Measurements from ENCODE around the gene TBC1D22A. TPM values are rescaled to one million over a fixed set of nuclear protein-coding genes. Genes with fewer than 3 reads are reported as not detected.

TBC1D22A gene
- total RNA-seq, 1 experiment from 2014 or later = 27.6 TPM

DNA sequence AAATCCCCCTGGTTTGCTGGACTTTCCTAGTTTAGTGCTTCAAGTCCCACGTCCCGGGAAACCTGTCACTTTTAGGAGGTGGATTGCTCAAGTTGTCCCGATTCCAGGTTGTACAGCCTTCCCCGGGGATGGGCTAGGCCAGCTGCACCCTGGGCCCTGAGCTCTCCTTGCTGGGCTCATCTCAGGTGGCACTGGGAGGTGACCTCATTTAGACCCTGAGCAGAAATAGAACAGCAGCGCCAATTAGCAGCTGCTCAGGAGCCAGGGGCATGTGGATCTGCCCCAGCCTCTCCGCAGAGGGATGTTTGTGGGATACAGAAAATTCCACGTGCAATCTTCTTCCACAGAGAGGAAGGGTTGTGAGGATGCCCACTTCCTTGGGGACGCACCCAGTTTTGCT lies 14.8 kb upstream of the TBC1D22A start:
- intact Hi-C loops (cut with micrococcal nuclease; ENCODE audit: unreplicated experiment) = no loop called here
- peaks cover 4% of the 10 kb centered on the region for H3K36me3 Mint-ChIP-seq (ENCODE audit: insufficient read depth, unreplicated experiment)
- no peak overlapping the region for H3K4me3 Mint-ChIP-seq (ENCODE audit: low read depth, unreplicated experiment)
- CTCF ChIA-PET = interaction anchor here (2.3 kb wide), 1 partner anchor 9 kb away, joined by 7 read pairs; no protein-coding TSS in a partner anchor
- no peak overlapping the region for H3K27ac Mint-ChIP-seq (ENCODE audit: unreplicated experiment)
- no peak for DNase-seq
- TF ChIP-seq, protein P1, sequence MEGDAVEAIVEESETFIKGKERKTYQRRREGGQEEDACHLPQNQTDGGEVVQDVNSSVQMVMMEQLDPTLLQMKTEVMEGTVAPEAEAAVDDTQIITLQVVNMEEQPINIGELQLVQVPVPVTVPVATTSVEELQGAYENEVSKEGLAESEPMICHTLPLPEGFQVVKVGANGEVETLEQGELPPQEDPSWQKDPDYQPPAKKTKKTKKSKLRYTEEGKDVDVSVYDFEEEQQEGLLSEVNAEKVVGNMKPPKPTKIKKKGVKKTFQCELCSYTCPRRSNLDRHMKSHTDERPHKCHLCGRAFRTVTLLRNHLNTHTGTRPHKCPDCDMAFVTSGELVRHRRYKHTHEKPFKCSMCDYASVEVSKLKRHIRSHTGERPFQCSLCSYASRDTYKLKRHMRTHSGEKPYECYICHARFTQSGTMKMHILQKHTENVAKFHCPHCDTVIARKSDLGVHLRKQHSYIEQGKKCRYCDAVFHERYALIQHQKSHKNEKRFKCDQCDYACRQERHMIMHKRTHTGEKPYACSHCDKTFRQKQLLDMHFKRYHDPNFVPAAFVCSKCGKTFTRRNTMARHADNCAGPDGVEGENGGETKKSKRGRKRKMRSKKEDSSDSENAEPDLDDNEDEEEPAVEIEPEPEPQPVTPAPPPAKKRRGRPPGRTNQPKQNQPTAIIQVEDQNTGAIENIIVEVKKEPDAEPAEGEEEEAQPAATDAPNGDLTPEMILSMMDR (IDR thresholded peaks at IDR 0.05; ENCODE audit: unreplicated experiment) = no peak
- no peaks in the 10 kb centered on the region for H3K27me3 Mint-ChIP-seq (ENCODE audit: unreplicated experiment)
- H3K4me1 Mint-ChIP-seq (ENCODE audit: low read depth, unreplicated experiment) = peaks cover 45% of the 10 kb centered on the region
- BruUV-seq (replicated peaks) = no TSS peak
- no peaks in the 10 kb centered on the region for H3K9me3 Mint-ChIP-seq (ENCODE audit: low read depth, unreplicated experiment)

DNA sequence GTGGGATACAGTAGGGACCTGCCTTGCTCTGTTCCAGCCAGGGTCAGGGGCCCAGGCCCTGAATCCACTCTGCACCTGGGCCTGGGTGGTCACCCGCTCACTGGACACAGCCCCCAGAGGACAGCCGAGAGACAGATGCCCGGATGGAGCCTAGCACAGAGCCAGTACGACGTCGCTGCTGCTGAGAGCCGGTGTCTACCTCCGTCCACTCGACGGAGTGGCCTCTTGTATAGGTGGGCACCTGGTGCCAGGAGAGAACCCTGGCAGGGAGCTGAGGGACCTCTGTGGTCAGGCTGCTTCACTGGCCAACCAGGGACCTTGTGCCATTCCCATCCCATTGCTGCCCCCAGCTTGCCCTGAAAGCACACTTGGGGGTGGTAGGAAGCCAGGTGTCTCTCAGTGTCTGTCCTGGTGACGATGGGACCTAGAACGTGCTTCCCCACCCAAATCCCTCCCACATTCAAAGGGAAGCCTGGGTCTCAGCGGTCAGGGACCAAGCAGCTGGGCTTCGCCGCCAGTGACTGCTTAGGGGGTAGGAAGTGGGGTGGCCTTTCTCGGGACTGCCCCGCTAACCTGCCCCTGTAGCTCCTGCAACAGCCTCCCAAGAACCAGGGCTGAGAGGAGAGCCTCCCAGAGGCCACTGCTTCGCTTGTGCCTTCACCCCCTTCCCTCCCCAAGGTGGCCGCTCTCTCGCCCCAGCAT lies 14.1 kb upstream of the TBC1D22A start:
- no peaks in the 10 kb centered on the region for H3K27me3 Mint-ChIP-seq (ENCODE audit: unreplicated experiment)
- intact Hi-C loops (cut with micrococcal nuclease; ENCODE audit: unreplicated experiment) = no loop called here
- H3K9me3 Mint-ChIP-seq (ENCODE audit: low read depth, unreplicated experiment) = no peaks in the 10 kb centered on the region
- no peak for DNase-seq
- no peaks in the 10 kb centered on the region for H3K36me3 Mint-ChIP-seq (ENCODE audit: insufficient read depth, unreplicated experiment)
- H3K4me3 Mint-ChIP-seq (ENCODE audit: low read depth, unreplicated experiment) = no peak overlapping the region
- TF ChIP-seq, protein P1 (IDR thresholded peaks at IDR 0.05; ENCODE audit: unreplicated experiment) = no peak
- CTCF ChIA-PET = interaction anchor here (2.3 kb wide), 1 partner anchor 9 kb away, joined by 7 read pairs; no protein-coding TSS in a partner anchor
- peaks cover 38% of the 10 kb centered on the region for H3K4me1 Mint-ChIP-seq (ENCODE audit: low read depth, unreplicated experiment)
- no TSS peak for BruUV-seq (replicated peaks)
- H3K27ac Mint-ChIP-seq (ENCODE audit: unreplicated experiment) = no peak overlapping the region

DNA sequence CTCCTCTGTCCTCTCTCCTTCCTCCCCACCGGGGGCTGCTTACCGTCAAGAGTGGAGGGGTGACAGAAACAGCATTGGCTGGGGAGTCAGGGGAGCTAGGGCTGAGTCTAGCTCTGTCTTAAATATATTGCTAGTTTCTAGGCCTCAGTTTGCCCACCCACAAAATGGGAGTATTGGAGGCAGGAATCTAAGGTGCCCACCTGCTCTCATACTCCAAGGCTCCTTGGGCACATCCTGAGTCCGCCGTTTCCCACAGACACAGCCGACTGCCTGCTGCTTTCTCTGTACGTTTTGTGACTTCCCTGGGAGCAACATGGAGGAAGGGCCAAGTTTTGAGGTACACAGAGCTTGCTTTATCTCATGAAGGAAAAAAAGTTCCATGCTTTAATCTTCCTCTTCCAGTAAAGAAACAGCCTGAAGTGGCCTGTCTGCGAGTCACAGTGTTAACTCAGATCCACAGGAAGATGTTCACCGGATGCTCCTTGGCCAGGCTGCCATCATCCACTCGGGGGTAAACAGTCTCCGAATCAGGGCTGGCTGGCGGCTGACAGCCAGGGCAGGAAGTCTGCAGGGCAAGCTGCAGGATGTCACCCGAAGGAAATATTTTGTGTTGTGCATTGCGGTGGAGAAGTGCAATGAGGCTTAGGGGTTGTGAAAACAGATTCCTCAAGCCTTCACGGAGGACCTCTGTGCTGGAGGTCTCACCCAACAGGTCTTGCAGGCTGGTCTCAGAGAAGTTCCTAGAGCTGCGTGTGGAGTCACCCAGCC lies 13.4 kb upstream of the TBC1D22A start:
- H3K36me3 Mint-ChIP-seq (ENCODE audit: insufficient read depth, unreplicated experiment) = peaks cover 3% of the 10 kb centered on the region
- CTCF ChIA-PET = interaction anchor here (1.0 to 2.3 kb wide), 3 partner anchors 10 to 13 kb away, joined by 3 to 7 read pairs (median 5); partner anchors contain the start of gene TBC1D22A
- H3K9me3 Mint-ChIP-seq (ENCODE audit: low read depth, unreplicated experiment) = no peaks in the 10 kb centered on the region
- peaks cover 45% of the 10 kb centered on the region for H3K4me1 Mint-ChIP-seq (ENCODE audit: low read depth, unreplicated experiment)
- BruUV-seq (replicated peaks) = no TSS peak
- no peaks in the 10 kb centered on the region for H3K27me3 Mint-ChIP-seq (ENCODE audit: unreplicated experiment)
- peak overlapping the region; percentile 42 for H3K4me3 Mint-ChIP-seq (ENCODE audit: low read depth, unreplicated experiment)
- intact Hi-C loops (cut with micrococcal nuclease; ENCODE audit: unreplicated experiment) = no loop called here
- peak overlapping the region; percentile 88 for H3K27ac Mint-ChIP-seq (ENCODE audit: unreplicated experiment)
- DNase-seq = peak; percentile 43
- TF ChIP-seq, protein P1 (IDR thresholded peaks at IDR 0.05; ENCODE audit: unreplicated experiment) = no peak

DNA sequence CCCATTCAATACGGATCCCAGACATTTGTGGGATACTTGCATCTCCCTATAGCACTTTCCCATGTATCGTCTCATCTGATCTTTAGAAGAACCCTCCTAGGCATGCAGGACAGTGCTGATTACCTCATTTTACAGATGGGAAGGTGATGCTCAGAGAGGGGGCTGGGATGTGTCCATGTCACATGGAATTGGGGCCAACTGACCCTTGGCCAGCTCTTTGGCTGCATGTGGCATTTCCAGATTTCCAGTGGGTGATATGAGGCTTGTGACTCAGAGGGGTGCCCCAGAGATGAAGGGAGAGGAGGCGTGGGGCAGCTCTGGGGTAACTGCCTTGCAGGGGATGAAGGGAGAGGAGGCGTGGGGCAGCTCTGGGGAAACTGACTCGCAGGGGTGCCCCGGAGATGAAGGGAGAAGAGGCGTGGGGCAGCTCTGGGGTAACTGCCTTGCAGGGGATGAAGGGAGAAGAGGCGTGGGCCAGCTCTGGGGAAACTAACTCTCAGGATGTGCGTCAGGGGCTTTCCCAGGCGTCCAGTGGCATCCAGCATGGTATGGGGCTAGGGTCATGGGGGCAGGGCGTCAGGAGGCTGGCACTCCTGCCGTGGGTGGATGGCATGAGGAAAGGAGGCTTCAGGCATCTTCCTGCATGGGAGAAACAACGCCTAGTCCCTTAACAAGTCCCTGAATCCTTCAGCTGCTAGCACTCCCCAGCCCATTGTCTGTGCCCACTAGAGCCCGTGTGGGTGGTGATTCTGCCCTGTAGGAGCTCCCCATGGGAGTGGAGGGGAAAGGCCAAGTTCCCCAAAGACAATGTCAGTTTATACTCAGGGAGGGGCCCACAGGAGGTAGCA lies 12.5 kb upstream of the TBC1D22A start:
- Mint-ChIP-seq H3K4me1 (ENCODE audit: low read depth, unreplicated experiment) (peaks cover 46% of the 10 kb centered on the region), H3K36me3 (ENCODE audit: insufficient read depth, unreplicated experiment) (peaks cover 9% of the 10 kb centered on the region)

More for the DNA sequence above, 12.5 kb upstream of the TBC1D22A start:
- peak; percentile 34 for DNase-seq
- no TSS peak for BruUV-seq (replicated peaks)
- Mint-ChIP-seq H3K27me3 (ENCODE audit: unreplicated experiment) (no peaks in the 10 kb centered on the region), H3K4me3 (ENCODE audit: low read depth, unreplicated experiment) (peak overlapping the region; percentile 42), H3K9me3 (ENCODE audit: low read depth, unreplicated experiment) (no peaks in the 10 kb centered on the region), H3K27ac (ENCODE audit: unreplicated experiment) (peak overlapping the region; percentile 88)
- TF ChIP-seq, protein P1 (IDR thresholded peaks at IDR 0.05; ENCODE audit: unreplicated experiment) = no peak
- intact Hi-C loops (cut with micrococcal nuclease; ENCODE audit: unreplicated experiment) = no loop called here
- CTCF ChIA-PET = interaction anchor here (1.0 to 2.3 kb wide), 4 partner anchors 9 to 12 kb away, joined by 3 to 7 read pairs (median 5); partner anchors contain the start of gene TBC1D22A
